ENCODE measurements around the gene LYST.

Gene LYST

DNA sequence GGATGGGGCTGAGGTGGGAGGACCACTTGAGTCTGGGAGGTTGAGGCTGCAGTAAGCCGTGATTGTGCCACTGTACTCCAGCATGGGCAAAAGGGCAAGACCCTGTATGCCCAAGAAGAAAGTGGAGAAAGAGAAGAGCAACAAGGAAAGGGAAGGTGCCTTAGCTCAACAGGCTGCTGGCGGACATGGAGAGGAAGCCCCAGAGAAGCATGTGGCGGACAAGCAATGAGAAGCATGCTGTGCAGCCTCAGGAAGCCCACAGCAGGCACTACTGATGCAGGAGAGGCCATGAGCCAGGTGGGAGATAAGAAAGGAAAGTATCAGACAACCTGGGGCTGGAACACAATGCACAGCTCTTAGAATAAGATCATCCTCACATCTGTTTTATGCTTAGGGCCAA, 184.5 kb downstream of the LYST start:
- Histone ChIP-seq H3K4me3 (replicated peaks; ENCODE audit: insufficient read depth, low read length) (no peak overlapping the region), H3K27me3 (ENCODE audit: insufficient read depth, poor library complexity, severe bottlenecking) (no peaks in the 10 kb centered on the region), H3K27ac (replicated peaks) (no peak overlapping the region)
- no peak for TF ChIP-seq GABPA (IDR thresholded peaks at IDR 0.05; ENCODE audit: low read depth)
- TF ChIP-seq, protein P1, sequence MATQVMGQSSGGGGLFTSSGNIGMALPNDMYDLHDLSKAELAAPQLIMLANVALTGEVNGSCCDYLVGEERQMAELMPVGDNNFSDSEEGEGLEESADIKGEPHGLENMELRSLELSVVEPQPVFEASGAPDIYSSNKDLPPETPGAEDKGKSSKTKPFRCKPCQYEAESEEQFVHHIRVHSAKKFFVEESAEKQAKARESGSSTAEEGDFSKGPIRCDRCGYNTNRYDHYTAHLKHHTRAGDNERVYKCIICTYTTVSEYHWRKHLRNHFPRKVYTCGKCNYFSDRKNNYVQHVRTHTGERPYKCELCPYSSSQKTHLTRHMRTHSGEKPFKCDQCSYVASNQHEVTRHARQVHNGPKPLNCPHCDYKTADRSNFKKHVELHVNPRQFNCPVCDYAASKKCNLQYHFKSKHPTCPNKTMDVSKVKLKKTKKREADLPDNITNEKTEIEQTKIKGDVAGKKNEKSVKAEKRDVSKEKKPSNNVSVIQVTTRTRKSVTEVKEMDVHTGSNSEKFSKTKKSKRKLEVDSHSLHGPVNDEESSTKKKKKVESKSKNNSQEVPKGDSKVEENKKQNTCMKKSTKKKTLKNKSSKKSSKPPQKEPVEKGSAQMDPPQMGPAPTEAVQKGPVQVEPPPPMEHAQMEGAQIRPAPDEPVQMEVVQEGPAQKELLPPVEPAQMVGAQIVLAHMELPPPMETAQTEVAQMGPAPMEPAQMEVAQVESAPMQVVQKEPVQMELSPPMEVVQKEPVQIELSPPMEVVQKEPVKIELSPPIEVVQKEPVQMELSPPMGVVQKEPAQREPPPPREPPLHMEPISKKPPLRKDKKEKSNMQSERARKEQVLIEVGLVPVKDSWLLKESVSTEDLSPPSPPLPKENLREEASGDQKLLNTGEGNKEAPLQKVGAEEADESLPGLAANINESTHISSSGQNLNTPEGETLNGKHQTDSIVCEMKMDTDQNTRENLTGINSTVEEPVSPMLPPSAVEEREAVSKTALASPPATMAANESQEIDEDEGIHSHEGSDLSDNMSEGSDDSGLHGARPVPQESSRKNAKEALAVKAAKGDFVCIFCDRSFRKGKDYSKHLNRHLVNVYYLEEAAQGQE (IDR thresholded peaks at IDR 0.05; ENCODE audit: insufficient replicate concordance, low read depth): no peak
- TF ChIP-seq SPI1 (IDR thresholded peaks at IDR 0.05; ENCODE audit: borderline replicate concordance, low read depth): no peak
- TF ChIP-seq POLR2AphosphoS5 (IDR thresholded peaks at IDR 0.05; ENCODE audit: low read depth): no peak
- TF ChIP-seq, protein P2, sequence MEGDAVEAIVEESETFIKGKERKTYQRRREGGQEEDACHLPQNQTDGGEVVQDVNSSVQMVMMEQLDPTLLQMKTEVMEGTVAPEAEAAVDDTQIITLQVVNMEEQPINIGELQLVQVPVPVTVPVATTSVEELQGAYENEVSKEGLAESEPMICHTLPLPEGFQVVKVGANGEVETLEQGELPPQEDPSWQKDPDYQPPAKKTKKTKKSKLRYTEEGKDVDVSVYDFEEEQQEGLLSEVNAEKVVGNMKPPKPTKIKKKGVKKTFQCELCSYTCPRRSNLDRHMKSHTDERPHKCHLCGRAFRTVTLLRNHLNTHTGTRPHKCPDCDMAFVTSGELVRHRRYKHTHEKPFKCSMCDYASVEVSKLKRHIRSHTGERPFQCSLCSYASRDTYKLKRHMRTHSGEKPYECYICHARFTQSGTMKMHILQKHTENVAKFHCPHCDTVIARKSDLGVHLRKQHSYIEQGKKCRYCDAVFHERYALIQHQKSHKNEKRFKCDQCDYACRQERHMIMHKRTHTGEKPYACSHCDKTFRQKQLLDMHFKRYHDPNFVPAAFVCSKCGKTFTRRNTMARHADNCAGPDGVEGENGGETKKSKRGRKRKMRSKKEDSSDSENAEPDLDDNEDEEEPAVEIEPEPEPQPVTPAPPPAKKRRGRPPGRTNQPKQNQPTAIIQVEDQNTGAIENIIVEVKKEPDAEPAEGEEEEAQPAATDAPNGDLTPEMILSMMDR (IDR thresholded peaks at IDR 0.05; ENCODE audit: insufficient read depth, low read length): no peak
- DNase-seq (ENCODE audit: low read depth in 1 of 2, low spot score in 1 of 2): no peak

DNA sequence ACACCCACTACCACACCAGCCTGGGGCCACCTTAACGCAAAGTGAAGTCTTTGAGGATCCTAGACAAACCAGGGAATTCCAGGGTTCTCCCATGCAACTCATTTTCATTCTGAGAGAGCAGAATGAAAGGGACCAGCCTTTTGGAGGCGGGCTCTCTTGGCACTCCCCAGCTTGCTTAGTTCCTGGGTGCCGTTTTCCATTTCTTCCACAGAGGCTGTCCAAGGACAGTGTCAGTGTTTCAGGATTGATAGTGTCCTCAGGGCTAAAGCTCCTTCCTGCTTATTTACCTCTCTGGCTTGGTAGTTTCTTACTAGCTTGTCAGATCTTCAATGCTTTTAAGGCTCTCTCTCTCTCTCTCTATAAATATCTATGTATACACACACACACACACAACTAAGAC, 187.1 kb downstream of the LYST start:
- DNase-seq (ENCODE audit: low read depth in 1 of 2, low spot score in 1 of 2): no peak
- H3K27me3 ChIP-seq (ENCODE audit: insufficient read depth, poor library complexity, severe bottlenecking): no peaks in the 10 kb centered on the region
- no peak overlapping the region for H3K27ac ChIP-seq (replicated peaks)
- H3K4me3 ChIP-seq (replicated peaks; ENCODE audit: insufficient read depth, low read length): no peak overlapping the region
- TF ChIP-seq GABPA (IDR thresholded peaks at IDR 0.05; ENCODE audit: low read depth): no peak
- TF ChIP-seq, protein P2 (IDR thresholded peaks at IDR 0.05; ENCODE audit: insufficient read depth, low read length): no peak
- TF ChIP-seq SPI1 (IDR thresholded peaks at IDR 0.05; ENCODE audit: borderline replicate concordance, low read depth): no peak
- TF ChIP-seq POLR2AphosphoS5 (IDR thresholded peaks at IDR 0.05; ENCODE audit: low read depth): no peak
- TF ChIP-seq, protein P1 (IDR thresholded peaks at IDR 0.05; ENCODE audit: insufficient replicate concordance, low read depth): no peak

DNA sequence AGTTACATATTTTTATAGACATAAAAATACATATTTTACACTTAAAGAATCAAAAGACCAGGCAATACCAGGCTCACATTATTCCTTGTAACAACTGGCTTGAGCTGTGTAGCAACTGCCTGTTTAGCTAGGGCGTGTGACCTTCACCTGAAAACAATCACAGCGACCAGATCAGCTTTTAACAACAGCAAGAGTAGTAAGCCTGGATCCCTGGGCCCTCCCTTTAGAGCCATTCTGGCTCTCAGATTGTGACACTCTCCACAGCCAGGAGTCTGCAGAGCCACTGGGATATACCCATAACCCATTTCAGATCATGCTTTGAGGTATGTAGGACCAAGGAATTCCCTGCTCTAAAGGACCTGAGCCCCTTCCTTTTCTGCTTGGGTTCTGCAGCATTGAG, 187.7 kb downstream of the LYST start:
- Histone ChIP-seq H3K27ac (replicated peaks) (no peak overlapping the region), H3K27me3 (ENCODE audit: insufficient read depth, poor library complexity, severe bottlenecking) (no peaks in the 10 kb centered on the region), H3K4me3 (replicated peaks; ENCODE audit: insufficient read depth, low read length) (no peak overlapping the region)
- TF ChIP-seq, protein P1 (IDR thresholded peaks at IDR 0.05; ENCODE audit: insufficient replicate concordance, low read depth): no peak
- TF ChIP-seq GABPA (IDR thresholded peaks at IDR 0.05; ENCODE audit: low read depth): no peak
- TF ChIP-seq SPI1 (IDR thresholded peaks at IDR 0.05; ENCODE audit: borderline replicate concordance, low read depth): no peak
- TF ChIP-seq, protein P2 (IDR thresholded peaks at IDR 0.05; ENCODE audit: insufficient read depth, low read length): no peak
- TF ChIP-seq POLR2AphosphoS5 (IDR thresholded peaks at IDR 0.05; ENCODE audit: low read depth): no peak
- no peak for DNase-seq (ENCODE audit: low read depth in 1 of 2, low spot score in 1 of 2)
